Measurements from ENCODE around the gene FBXO33.
"Not testable (repeated sequence)": the region's sequence is repeated elsewhere in the genome, so short reads cannot be mapped to it uniquely, and the experiment has no call there.

DNA sequence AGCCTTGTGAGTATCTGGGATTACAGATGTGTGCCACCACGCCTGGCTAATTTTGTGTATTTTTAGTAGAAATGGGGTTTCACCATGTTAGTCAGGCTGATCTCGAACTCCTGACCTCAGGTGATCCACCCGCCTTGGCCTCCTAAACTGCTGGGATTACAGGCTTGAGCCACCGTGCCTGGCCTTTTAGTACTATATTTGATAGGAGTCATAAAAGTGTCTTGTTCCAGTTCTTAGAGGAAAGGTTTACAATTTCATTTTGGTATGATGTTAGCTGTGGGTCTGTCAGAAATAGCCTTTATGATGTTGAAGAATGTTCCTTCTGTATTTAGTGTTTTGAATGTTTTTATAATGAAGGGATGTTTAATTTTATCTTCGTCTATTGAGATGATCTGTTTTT, 70.7 kb downstream of the FBXO33 start:
- not testable (repeated sequence) for TF ChIP-seq EZH2 (IDR thresholded peaks at IDR 0.05; ENCODE audit: insufficient read depth, poor library complexity, severe bottlenecking); EZH2phosphoT487 (IDR thresholded peaks at IDR 0.05; ENCODE audit: insufficient read depth, low read depth)

Measured in GM23248 (cell line).